SW480 (cell line): ENCODE results near the gene GLB1L2.
A peak's percentile ranks its signal among the peaks of the same experiment; 100 is the strongest.
"Not testable (repeated sequence)": the region's sequence is repeated elsewhere in the genome, so short reads cannot be mapped to it uniquely, and the experiment has no call there.

Source experiments
- DNase-seq: peaks from one replicate; pipeline ENCODE4 v3.0.0-alpha.2; 2016; ENCODE audit warnings: low spot score

The GLB1L2 gene

DNA sequence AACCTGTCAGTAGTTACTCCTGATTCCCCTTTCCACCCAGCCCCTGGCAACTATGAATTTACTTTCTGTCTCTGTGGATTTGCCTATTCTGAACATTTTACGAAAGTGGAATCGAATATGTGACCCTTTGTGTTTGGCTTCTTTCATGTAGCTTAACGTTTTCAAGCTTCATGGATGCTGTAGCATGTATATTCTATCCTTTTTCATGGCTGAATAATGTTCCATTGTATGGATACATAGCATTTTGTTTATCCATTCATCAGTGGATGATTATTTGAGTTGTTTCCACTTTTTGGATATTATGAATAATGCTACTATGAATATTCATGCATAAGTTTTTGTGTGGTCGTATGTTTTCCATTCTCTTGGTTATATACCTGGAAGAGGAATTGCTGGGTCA, 9.2 kb upstream of the GLB1L2 start:
- no peak for DNase-seq

DNA sequence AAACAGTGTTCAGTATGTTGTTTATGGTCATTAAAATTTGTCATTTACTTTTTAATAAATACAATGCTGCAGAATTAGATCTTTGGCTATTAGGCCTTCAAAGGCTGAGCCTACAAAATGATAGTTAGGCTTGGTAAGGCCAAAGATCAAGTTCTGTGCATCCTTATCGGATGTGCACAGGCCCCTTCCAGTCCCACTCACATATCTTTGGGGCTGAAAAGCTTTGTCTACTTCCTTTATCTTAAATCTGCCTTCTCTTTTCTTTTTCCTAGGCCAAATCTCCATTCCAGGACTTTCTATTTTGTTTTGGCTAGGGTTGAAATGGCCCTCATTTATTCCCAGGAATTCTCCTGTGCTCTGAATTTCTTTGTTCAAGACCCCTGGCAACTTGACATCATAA, 3.4 kb upstream of the GLB1L2 start:
- DNase-seq = no peak

DNA sequence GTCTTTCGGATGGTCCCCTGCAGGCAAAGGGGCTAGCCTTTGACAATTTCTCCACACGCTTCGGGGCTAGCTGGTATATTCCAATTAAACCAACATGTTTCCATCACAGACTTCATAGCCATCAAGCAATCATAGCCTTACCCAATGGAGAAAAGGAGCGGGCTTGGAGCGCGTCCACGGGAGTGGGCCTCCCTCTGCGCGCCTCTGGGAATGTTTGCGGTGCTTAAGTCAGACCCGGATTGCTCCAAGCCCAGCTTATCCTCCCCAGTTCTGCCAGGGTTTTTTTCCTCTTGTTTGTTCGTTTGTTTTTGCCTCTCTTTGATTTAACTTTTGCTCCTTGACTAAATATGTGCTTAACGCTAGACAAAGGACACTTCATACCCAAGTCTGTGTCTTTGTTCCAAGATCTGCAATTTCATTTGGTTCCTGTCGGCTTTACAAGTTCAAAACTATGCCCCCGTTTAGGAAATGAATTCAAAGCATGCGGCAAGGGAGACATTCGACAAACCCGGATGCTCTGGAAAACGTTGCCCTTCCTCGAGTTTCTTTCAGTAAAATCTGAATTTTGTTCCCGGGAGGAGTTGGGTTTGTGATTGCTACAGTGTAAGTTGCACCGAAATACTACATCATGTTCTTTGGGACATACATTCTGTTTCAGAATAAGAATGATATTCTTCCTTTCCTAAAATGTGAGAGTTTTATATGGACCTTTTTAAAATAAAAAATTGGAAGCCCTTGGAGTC, 1.0 kb upstream of the GLB1L2 start:
- DNase-seq = no peak

DNA sequence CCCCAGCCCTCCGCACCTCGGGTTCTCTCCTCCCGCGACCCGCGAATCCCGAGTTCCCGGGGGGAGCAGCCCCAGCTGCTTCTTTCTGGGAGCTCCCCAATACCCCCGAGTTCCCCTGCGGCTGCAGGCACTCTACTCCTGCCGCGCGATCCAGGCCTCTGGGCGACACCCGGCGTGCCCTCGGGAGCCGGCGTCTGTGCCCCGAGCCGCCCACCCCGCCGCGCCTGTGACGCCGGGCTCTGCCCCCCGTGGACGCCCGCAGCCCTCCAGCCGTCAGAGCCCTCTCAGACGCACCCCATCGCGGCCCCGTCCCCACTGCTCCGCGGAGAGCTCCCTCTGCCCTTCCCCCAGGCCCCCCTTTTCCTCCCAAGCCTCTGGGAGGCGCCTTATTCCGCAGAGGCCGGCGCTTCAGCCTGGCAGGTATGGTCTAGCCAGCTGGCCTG, 422 bp downstream of the GLB1L2 start:
- DNase-seq = peak; percentile 9

DNA sequence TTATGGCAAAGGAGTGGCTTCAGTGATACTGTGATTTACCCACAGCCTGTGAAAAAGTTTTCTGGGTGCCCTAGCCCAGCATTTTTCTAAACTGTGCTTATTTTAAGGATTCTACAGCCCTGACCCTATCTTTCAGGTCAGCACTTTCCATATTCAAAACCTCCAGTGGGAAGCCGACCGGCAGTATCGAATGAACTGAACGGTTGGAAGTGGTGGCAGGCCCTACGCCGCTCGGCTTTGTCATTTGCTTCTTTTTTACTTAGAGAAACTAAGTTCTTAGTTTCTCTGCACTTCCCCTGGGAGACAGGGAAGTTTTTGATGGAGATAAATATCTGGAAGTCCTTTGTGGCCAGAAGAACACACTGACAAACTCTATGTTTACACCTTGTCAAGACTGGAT, 994 bp downstream of the GLB1L2 start:
- DNase-seq = no peak

DNA sequence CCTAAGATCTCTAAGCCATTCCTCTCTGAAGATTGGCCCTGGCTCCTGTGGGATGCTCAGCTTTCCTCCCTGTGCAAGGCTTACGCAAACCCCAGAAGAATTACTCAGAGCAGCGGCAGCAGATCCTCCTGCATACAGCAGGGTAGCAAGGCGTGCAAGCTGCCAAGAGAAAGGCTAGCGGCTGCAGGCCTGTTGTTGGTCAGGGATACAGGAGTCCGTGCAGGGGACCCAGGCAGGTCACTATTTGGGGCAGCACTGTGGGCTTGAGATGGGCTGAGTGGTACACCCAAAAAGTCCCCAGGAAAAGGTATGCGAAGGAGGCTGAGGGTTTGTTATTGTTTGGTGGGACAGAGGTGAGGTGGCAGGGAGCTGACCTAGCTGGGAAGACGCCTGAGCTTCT, 1.5 kb downstream of the GLB1L2 start:
- DNase-seq = no peak

DNA sequence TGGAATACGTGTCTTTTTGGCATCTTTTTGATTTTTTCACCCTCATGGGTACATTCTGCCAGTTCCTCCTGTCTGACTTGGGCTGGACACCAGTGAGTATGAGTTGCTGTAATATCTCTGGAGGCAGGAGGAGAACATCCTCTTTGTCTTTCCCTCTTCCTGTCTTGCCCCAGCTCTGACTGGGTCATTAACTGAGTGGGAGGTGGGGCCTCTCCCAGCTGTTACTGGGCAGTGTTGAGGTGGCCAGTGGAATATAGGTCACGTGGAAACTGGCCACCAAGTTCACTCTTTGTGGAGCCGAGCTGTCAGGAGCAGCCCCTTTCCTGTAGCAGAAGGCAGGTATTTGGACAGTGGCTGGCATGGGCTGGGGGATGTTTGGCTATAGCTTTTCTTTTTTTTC, 2.2 kb downstream of the GLB1L2 start:
- DNase-seq = peak; percentile 13

DNA sequence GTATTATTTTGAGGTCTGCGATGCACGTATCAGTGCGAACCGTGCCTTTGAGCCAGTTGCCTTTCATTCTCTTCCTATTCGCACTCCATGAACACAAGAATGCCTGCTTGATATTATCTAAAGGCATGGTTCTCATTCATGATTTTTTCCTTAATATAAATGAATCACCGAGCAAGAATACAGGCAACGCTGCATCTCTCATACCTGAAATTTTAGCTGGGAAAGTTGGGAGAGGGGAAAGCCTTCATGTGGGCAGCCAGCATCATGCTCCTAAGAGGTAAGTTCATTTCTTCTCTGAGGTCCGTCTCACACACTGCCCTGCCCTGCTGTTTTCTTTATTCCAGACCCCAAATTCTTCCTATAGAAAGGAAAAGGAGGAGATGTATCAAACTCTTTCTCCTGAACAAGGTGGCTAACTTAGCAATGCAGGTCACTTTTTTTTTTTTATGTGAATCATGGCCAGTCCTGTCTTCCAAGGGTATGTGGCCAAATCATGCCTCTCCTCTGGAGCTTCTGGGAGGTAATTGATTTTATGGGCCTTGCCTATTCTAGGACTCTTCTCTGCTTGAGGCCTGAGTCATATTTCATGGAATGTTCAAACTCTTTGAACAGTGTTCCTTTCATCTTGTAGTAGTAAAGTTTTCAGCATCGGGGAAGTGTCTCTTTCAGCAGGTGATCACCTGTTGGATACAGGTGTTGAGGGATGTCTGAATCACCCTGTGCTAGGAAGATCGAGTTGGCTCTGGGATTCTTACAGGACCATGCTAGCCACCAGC, 3.2 kb downstream of the GLB1L2 start:
- DNase-seq = peak; percentile 83

DNA sequence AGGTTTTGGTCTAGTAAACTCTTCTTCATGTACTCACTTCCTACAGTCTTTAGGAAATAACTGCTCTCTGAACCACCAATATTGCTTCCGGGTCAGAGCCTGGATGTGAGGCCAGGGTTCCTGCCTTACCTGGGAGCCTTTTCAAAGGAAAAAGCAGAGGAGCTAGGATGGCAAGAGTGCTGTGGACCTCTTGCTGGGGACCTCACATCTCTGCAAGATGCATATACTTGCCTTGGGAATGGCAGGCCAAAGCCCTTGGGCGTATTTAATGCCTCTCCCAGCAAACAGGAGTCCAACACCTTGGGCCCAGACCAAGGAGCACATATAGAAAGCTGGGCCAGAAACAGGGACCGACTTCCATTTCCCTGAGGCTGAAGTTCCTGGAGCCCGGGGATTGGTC, 5.3 kb downstream of the GLB1L2 start:
- no peak for DNase-seq

DNA sequence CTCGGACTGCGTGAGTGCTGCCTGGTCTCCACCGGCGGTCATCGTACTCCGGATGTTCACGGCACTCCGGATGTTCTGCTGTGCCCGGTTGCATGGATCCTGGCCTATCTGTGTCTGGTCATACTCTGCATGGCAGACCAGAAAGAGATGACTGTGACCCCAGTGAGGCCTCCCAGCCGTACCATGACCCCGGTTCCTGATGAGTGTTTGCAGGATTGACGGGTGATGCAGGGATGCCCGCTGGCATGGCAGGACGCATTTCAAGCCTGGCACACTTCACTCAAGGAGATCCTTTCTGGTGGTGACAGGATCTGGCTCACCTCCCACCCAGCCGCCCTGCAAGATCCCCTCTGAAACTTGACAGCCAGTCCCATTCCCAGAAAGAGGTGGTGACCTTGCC, 6.3 kb downstream of the GLB1L2 start:
- no peak for DNase-seq

DNA sequence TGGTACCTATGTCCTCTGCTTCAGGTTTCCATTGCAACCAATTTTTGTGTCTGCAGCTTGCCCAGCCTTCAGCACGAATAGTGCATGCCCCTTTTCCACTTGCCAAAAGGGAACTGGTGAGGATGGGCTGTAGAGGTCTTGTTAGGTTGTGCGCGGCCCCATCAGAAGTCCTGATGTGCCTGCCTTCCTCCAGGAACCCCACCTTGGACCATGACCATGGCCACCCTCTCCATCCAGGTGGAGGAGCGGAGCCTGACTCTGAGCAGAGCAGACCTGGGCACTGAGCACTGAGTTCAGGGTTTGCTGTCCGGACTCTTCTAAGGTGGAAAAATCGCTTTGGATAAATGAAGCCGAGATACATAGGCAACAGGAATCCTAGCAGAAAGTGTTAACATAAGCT, 6.9 kb downstream of the GLB1L2 start:
- DNase-seq = no peak

DNA sequence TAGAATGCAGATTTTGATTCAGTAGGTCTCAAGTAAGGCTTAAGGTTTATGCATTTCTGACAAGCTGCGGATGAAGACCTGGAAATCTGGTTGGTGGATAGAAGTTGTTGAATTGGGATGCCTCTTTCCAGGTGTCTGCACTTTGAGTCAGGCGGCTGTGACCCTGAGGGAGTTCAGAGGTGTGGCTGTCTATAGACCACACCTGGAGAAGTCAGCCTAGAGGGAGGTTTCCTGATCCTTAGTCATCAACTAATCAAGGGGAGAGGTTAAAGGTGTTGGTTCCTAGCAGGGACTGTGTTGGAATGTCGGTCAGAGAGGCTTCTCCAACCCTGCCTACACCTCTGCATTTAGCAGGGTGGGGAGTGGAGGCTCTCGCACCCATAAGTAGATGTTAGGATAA, 8.0 kb downstream of the GLB1L2 start:
- DNase-seq = peak; percentile 59

DNA sequence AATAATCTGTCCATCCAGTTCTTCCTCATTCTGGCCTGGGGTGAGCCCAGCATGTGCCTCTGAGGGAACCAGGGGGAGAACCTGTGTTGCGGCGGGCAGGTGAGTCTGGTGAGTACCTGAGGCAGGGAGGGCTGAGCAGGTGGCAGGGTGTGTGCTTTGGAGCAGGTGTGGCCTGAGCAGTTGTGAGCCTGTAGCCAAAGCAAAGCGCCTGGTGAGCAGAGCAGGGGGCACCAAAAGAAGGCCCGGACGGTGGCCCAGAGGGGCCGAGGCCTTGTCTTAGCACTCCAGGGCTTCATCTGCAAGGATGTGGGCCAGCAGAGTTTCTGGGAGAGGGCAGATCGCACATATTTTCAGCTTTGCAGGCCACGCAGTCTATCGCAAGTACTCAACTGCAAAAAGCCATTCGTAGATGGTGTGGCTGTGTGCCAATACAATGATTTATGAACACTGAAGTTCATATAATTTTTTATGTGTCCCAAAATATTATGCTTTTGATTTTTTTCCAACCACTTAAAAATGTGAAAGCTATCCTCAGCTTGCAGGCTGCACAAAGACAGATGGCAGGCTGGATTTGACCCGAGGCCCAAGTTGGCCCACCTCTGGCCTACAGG, 8.7 kb downstream of the GLB1L2 start:
- DNase-seq = no peak

DNA sequence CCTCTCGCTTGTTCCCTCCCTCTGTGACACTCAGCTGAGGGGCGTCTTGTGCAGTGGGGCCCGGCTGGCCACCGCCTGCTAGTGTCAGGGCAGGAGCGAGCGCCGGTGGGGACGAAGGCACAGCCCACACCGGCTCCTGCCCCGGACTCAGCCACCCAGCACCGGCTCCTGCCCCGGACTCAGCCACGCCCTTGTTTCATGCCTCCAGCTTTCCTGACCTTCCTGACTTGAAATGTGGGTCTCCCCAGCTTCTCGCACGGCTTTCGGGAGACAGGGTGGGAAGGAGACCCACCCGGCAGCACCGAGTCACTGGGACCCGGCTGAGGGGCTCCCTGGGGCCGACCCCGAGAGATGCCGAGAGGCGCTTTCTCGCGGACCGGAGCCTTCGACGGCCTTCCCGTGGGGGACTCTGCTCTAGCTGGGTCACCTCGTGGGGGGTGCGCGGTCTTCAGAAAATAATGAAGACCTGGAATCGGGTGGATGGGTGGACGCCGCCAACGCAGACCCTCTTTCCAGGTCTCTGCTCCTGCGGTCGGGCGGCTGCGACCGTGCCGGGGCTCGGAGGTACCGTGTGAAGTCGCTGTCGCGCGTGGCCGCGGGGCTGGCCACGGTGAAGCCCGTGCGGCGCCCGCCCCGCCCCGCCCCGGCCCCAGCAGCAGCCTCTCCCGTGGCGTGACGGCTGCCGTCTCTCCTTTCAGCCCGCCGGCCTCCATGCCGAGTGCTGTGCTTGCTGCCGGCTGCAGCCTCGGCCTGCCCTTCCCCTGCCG, 10.2 kb downstream of the GLB1L2 start:
- DNase-seq = no peak

DNA sequence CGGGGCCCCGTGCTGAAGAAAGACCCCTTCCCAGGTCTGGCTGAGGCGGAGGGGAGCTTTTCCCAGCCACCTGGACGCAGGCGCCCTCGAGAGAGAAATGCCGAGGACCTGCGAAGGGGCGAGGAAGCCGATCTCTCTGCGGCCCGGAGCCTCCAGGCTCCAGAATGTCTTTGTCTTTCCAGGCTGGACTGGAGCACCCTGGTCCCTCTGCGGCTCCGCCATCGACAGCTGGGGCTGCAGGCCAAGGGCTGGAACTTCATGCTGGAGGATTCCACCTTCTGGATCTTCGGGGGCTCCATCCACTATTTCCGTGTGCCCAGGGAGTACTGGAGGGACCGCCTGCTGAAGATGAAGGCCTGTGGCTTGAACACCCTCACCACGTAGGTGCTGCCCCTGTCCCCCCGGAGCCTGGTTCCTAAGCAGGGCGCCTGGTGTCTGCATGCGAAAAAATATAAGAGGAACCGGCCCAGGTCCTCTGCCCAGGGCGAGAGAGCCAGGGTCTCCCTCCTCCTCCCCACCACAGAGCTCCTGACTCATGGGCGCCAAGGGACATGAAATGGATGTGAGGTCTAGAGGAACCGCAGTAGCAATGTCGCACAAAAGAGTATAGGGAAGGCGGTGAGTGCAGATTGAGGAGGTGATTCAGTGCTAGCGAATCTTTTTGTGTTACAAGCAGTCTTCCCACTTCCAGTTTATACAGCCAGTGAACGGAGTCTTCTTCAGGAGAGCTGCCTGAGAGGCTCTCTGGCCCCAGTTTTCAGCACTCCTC, 11.0 kb downstream of the GLB1L2 start:
- DNase-seq = no peak

DNA sequence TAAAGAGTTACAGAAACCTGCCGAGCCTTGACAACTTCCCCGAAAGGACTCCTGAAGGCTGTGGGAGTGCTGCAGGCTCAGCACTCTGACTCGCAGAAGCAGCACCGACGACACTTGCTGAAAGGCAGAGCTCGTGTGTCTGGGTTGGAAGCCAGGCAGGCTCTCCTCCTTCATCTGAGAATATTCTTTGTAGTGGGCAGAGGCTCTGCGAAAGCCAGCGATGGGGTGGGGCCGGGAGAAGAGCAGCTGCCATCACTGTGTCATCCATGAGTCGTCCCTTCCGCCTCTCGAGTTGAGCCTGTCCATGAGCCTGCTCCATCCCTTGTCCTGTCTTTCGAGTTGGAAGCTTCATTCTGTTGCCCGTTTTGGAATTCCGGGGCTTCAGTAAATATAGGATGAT, 11.9 kb downstream of the GLB1L2 start:
- DNase-seq = no peak

DNA sequence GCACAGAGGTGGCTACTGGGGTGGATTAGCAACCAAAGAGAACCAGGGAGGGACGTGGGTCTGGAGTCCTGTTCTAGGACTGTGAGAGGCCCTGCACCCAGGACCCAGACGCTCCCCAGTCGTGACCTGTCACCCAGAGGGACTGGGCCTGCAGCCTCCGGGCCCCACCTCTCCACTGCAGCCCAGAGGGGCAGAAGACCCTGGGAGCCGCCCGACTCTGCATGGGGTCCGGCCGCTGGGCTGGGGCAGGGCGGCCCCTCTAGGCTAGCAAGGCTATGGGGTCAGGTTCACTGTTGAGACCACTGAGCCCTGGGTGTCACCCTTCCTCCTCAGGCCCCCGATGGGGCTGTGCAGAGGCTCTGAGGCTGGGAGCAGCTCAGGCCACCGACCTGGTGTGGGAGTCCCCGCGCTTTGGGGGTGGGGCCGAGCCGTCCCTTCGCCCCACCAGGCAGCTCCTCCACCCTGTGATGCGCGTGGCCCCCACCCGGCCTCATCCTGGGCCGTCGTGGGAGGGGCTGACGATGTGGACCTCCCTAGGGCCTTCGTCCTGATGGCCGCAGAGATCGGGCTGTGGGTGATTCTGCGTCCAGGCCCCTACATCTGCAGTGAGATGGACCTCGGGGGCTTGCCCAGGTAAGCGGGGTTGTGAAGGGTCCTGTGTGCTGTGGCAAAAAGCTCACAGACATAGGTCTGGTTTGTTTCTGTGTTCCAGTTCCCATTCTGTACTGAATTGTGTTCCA, 12.9 kb downstream of the GLB1L2 start:
- DNase-seq = not testable (repeated sequence)

DNA sequence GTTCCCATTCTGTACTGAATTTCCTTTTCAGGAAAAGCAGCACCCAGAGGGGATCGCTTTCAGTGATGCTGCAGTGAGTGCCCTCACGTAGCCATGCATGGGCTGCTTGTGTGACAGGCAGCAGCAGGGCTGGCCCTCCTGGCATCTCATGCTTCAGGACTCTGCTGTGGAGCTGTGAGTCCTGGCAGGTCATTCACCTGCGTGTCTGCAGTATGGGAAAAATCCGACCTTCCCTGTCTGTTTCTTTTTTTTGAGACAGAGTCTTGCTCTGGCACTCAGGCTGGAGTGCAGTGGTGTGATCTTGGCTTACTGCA, 13.4 kb downstream of the GLB1L2 start:
- DNase-seq = no peak

DNA sequence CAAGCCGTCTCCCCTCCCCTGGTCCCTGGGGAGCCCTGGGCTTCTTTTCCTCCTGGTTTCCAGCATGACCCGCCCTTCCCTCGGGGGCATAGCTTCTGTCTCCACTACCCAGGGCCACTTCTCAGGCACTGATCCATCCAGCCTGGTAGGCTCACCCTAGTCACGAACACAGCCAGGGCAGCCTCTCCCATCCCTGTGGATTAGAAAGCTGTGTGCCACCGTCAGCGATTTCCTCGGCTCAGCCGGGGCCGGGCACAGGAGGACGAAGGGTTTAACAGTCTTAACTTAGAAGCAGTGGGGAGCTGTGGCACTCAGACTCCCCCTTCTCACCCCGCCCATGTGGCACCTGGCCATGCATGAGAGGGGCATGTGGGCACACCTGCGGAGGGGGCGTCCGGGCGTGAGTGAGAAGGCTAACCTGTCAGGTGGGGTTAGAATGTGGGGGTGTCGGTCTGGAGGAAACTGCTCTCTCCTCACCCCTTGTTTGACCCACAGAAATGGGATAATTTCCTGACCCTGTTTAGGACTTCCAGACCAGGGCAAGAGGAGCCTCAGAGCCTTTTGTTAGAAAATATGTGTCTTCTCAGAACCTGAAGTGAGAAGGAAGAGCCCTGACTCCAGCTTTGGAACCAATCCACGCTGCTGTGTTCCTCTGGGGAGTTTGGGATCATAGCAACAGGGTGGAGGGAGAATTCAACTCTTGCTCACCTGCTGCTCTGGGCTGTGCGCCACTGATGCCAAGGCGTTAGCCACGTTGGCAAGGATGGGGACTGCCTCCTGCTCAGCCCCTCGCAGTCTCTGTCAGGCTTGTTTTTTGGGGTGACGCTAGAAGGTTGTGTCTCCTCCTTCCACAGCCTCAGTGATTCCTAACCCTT, 14.6 kb downstream of the GLB1L2 start:
- no peak for DNase-seq

DNA sequence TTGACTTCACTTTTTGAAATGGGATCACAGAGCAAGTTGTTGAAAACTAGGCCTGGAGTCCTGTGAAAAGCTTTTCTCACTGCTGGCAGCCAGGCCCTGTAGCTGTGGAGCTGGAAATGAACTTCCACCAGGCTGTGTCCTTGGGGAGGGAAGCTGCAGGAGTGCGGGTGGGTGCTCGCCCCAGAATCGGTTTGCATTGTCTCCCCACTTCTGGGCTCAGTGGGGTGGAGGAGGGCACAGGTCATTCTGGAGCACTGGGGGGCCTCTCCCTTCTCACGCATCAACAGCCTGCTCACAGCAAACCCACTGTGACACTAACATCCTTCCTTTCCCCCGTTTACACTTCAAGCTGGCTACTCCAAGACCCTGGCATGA, 15.2 kb downstream of the GLB1L2 start:
- DNase-seq = no peak
